GM18861 (cell line): ENCODE data around the gene DDX28.

Source experiments
- ATAC-seq: cut with Tn5 transposase; IDR thresholded peaks from one replicate; pipeline ENCODE4 v1.9.1; 2021; ENCODE audit not compliant: unreplicated experiment

Gene DDX28, protein sequence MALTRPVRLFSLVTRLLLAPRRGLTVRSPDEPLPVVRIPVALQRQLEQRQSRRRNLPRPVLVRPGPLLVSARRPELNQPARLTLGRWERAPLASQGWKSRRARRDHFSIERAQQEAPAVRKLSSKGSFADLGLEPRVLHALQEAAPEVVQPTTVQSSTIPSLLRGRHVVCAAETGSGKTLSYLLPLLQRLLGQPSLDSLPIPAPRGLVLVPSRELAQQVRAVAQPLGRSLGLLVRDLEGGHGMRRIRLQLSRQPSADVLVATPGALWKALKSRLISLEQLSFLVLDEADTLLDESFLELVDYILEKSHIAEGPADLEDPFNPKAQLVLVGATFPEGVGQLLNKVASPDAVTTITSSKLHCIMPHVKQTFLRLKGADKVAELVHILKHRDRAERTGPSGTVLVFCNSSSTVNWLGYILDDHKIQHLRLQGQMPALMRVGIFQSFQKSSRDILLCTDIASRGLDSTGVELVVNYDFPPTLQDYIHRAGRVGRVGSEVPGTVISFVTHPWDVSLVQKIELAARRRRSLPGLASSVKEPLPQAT

DNA sequence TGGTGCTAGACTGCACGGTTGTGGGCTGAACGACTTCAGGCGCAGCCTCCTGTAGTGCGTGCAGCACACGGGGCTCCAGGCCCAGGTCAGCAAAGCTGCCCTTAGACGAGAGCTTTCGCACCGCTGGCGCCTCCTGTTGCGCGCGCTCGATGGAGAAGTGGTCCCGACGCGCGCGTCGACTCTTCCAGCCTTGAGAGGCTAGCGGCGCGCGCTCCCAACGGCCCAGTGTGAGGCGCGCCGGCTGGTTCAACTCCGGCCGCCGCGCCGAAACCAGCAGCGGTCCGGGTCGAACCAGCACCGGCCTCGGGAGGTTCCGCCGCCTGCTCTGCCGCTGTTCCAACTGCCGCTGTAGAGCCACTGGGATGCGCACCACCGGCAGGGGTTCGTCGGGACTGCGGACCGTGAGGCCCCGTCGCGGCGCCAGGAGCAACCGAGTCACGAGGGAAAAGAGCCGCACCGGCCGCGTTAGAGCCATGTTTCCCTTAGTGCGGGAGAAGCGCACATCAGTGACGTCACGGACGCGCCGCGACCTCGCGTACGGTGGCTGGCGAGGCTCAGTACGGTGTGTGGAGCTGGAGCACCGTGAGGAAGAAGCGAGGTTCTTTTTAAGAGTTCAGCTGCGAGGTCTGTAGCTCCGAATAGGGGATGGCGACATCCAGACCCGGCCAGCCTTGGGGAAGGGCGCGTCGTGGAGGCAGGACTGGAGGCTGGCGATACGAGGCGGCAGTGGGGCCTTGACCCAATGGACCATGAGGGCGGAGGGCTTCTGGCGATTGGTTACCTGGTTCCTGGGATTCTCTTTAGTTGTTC lies at the start of gene DDX28, which contains the start of gene DUS2:
DDX28 (minus strand) TSS at position 505 of the 810 bp plus-strand sequence; CDS start at position 475, 30 bp downstream.
DUS2 (plus strand) TSS at position 557 of the 810 bp plus-strand sequence. CDS start 14,740 bp downstream, outside the sequence.
- peak; percentile 67 for ATAC-seq

DNA sequence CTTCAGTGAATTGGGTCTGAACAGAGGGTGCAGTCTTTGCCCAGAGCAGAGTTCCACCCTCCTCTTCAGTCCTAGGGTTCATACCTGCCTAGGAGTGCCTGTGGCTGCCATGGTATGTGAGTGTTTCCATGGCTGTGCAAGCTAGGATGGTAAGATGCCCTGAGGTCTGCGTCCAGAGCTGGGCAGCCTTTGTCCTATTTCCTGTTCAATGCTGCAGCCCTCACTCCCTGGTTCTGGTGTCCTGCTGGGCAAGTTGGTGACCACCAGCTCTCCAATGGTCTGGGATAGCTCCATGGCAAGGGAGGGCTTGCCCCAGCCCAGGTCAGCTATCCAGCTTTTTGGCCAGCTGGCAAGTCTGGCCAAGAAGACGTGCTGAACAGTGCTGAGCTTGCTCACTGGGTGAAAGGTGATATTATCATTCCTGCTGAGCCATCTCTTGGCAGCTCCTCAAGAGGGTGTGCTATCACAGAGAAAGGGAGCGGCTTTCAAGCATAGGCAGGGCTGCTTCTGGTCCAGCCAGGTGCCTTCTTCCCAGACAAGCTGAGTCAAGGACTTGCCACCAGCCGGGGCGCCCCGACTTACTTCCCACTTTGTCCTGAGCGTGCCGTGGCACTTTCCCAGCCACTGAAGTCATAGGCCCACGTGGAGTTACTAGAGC lies 49.1 kb upstream of the DDX28 start:
- ATAC-seq: no peak

DNA sequence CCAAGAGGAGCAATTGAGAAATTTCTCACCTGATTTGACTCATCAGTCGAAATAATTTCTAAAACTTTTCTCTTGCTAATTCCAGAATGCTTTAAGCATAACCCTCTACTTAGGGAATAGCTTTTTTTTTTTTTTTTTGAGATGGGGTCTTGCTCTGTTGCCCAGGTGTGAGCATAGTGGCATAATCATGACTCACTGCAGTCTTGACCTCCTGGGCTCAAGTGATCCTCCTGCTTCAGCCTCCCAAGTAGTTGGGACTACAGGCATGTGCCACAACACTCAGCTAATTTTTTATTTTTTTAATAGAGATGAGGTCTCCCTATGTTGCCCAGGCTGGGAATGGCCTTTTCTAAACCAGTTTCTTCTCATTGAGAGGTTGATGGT lies 48.5 kb upstream of the DDX28 start:
- no peak for ATAC-seq

DNA sequence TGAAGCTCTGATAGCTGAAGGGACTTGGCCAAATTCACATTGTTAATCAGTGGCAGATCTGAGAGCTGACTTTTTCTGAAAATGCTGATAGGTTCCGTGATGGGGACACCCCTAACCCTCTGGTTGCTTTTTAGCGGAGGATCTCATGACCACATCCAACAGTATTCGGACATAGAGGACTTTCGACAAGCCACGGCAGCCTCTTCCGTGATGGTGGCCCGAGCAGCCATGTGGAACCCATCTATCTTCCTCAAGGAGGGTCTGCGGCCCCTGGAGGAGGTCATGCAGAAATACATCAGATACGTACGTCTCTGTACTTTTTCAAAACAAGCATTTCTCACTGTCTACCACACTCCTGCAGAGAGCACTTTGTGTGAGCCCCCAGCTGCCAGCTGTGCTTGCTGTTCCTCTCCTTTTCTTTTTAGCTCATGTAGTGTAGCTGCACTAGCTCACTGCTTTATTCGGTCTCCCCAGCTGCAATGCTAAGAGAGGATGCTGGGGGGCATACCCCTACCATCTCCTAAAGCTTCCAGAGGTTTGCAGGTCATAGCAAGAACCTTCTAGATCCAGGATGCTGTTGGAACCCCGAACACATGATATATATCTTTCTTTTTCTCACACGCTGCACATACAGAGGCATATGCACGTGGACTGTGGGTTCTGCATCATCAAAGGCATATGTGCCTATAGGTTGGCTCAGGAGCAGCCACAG lies 47.9 kb upstream of the DDX28 start:
- peak; percentile 43 for ATAC-seq

DNA sequence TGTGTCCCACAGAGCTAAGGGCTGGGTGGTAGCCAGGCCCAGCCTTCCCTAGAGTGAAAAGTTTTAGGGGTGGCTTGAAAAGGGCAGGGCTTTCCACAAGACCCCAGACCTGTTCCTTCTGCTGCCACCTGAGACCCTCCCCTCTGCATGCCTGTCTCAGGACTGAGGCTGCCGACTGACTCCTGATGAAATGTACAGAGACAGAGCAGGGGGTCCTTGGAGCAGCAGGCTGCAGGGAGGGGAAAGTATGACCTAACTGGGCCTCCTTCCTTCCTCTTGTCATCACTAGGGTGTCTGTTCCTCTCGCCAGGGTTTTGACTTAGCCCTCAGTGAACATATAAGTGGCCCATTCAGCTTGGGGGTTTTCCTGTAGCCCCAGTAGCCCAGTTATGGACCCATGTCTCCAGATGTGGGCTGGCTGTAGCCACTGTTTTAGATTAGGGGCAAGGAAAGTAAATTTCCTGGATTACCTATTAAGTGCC lies 47.3 kb upstream of the DDX28 start:
- peak; percentile 21 for ATAC-seq

DNA sequence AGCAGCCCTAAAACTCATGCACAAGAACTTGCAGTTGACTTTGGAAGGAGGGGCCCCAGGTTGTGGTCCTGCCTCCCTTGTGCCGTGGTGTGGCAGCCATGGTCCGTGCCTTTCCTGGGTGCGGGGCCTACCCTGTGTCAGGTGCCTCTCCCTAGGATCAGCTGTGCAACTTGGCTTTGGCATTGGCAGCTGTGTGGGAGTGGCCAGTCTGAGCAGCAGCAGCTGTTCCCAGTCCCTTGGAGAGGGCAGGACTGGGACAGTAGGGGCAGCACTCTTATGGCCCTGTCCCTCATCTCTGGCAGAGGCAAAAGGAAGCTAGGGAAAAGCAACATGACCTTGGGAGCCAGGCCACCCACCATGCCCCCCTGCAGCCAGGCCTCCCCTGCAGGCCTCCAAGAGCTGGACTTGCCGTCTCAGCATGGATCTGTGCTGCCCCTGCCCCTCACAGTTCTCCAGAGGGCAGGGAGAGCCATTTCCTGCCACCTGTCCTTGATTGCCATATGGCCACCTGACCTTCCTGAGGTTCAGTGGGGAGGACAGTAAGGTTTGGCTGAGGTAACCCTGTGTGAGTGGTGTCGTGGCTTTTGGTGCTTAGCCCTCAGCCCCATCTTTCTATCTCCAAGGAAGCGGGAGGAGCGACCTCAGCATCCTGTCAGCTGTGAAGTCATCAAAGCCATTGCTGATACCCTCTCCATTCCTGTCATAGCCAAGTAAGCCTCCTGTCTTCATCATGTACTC lies 46.6 kb upstream of the DDX28 start:
- no peak for ATAC-seq

DNA sequence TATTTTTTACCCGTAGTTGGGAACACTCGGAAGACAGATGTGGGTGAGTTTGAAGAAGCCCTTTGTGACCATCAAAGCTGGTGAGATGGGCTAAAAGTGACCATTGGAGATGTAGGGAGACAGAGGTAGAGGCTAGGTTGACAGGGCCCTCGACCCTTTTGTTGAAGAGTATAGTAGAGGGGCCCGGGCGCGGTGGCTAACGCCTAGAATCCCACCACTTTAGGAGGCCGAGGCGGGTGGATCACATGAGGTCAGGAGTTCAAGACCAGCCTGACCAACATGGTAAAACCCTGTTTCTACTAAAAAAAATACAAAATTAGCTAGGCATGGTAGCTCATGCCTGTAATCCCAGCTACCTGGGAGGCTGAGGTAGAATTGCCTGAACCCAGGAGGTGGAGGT lies 45.9 kb upstream of the DDX28 start:
- ATAC-seq: no peak

DNA sequence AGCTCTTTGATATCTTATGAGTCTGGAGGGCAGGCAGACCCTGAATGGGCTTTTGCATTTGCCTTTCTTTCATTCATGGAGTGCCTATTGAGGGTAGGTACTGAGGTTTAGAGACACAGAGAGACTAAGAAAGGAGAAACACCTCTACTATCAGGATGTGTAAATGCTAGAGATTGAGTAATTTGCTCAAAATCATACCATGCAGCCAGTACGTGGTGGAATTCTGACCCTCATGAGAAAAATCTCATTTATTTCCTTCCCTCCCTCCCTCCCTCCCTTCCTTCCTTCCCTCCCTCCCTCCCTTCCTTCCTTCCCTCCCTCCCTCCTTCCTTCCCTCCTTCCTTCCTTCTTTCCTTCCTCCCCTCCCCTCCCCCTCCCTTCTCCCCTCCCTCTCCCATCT lies 43.7 kb upstream of the DDX28 start:
- no peak for ATAC-seq

DNA sequence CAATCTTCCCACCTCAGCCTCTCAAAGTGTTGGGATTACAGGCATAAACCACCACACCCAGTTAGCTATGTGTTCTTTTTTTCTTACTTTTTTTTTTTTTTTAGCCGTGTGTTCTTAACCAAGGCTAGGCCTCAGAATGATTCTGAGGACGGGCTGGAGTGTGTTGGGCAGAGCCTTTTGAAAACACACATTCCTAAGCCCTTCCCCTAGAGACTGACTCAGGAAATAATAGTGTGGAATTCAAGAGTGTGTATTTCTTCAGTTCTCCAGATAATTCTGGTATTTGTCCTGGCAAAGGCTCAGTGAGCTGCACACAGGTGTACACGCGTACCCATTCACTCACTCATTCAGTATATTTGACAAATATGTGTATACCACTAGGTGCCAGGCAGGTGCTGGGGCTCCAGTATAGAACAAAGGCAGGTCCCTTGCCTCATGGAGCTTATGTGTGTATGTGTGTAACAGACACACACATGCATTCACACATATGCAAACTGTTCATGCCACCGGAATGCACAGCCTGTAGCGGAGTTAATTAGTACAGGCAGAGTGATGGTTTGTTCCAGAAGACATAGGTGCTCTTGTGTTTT lies 42.8 kb upstream of the DDX28 start:
- ATAC-seq: no peak

DNA sequence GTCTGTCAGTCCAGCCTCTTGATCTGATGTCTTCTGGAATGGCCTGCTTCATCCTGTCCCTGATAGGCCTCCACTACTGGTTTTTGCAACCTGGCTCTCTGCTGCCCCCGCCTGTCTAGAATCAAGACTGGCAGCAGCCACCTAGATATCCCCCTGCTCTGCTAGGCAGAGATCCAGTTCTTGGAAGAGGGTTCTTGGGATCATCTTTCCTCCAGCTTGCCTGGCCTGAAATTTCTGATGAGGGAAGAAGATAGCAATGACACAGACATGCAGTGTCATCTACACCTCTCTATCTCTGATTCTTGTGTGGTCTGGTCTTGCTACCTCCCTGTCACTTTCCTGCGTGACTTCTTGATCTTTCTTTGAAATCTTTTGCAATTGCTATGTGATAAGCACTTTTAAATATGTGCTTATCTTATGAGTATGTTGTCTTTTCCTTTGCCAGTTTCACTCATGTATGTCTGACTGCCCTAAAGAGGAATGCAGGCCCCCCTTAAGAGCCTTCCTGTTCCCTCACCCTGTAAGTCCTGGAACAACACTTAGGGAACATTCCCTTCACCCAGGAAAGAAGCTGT lies 41.8 kb upstream of the DDX28 start:
- ATAC-seq: no peak

DNA sequence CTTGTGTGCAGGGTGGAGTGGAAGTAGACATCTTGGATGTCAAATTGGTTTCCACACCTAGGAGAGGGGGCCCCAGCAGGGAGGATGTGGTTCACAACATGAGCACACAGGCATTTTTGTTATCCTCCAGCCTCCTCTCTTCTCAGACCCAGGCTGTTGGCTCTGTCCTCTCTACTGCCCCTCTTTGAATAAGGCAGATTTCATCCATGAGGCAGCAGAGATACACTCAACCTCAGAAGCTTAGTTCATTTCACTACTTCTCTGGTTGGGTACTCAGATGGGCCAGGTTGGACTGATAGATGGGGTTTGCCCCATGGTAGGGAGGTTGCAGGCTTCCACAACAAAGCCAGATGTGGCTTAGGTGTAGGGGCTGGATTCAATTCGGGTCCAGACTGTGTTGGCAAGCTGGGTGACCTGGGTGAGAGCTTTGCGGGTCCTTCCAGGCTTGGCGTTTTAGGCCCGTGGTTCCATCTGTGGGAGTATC lies 39.9 kb upstream of the DDX28 start:
- no peak for ATAC-seq

DNA sequence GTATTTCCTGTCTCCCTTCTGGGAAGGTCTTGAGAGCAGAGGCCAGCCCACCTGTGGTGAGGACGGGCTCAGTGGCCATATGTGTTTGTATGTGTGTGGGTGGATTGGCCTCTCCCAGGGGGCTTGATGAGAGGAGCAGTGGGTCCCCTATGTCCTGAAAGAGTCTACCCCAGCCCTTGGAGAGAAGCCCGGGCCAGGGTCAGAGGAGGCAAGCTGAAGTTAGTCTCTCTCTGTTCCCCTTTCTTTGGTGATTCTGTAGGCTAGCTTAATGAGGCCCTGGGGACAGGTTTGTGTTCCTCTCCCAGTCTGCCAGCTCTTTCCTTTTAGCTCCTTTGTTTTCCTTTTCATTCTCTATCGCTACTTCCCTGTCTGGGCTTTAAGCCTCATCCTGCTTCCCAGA lies 38.4 kb upstream of the DDX28 start:
- no peak for ATAC-seq

DNA sequence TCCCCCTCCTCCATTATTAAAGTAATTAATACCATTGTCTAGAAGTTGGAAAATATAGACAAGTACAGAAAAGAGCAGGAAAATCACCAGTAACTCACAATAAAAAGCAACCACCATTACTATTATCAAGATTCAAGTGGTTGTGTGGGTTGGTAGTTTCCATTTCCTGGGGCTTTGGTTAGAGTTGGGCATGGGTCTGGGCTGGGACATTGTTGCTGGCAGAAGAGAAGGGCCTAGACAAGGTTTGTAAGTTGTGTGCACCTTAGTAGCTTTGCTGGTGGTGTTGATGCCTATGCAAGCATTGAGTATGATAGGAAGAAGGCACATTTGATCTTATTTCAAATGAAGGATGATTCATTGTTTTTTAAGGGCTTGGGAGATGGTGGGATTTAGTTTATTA lies 36.8 kb upstream of the DDX28 start:
- ATAC-seq: no peak

DNA sequence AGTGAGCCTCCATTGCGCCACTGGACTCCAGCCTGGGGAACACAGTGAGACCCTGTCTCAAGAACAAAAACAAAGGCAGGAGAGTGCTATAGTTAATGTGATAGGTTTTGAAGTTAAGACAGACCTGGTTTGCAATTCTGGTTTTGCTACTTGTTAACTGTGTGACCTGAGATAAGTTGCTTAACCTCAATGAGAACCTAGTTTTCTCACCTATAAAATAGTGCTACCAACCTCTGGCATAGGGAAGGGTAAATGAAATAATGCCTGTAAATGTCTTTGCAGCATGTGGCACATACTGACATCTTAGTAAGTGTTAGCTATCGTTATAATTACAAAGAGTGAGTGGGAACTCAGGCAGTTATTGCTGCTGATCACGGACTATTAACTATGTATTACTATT lies 32.4 kb upstream of the DDX28 start:
- no peak for ATAC-seq

DNA sequence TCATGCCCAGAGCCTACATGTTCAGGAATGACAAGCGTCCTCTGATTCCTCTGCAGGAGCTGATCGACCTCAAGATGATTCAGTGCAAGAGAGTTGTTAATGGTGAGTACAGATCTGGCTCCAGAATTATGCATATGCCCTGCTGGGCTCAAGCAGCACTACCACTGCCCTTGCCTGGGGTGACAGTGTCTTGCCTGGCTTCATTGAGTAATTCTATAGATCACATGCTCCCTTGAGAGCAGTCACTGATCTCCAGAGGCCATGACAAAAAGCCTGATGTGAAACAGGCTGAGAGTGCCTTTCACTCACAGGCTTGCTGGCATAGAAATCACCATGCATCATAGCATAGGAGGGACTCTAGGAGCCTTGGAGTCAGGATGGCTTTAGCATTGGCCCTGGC lies 26.4 kb upstream of the DDX28 start:
- ATAC-seq: no peak

DNA sequence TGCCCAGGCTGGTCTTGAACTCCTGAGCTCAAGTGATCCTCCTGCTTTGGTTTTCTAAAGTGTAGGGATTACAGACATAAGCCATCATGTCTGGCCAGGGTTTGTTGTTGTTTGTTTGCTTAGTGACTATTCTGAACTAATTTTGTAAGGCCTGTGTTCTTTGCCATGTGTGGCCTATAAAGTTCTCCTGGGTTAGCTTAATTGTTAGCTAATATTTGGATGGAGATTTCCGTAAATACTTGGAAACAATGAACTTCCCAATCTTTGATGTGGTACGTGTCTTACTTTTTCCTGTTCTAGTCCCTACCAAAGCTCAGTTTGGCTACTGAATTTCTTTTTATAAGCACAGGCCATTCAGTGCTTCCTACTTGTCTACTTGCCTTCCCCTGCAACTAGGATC lies 25.0 kb upstream of the DDX28 start:
- no peak for ATAC-seq

DNA sequence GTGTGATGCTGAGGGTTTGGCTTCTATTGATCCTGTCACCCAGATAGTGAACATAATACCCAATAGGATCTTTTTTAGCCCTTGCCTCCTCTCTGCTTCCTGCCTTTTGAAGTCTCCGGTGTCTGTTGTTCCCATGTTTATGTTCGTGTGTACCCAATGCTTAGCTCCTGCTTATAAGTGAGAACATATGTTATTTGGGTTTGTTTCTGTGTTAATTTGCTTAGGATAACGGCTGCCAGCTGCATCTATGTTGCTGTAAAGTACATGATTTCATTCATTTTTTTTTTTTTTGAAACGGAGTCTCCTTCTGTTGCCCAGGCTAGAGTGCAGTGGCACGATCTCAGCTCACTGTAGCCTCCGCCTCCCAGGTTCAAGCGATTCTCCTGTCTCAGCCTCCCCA lies 23.1 kb upstream of the DDX28 start:
- no peak for ATAC-seq

DNA sequence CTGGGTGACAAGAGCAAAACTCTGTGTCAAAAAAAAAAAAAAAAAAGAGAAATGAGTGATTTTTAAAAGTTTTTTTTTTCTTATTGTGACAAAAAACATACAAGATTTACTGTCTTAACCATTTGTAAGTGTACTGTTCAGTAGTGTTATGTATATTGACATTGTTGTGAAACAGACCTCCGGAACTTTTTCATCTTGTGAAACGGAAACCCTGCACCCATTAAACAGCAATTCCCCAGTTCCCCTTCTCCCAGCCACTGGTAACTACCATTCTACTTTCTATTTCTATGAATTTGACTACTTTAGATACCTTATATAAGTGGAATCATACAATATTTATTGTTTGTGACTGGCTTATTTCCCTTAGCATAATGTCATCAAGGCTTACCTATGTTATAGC lies 18.8 kb upstream of the DDX28 start:
- ATAC-seq: no peak
